Lung (tissue), 12 donors: ENCODE data around the gene CDC42BPB. TPM values are rescaled to one million over a fixed set of nuclear protein-coding genes. Genes with fewer than 3 reads are reported as not detected.

Experiments
- ATAC-seq: fragments of 200-7000 bp; cut with Tn5 transposase; one replicate; pipeline ENCODE4 v1.9.1; 2020; ENCODE audit warnings: moderate number of reproducible peaks; ENCODE audit not compliant: insufficient read depth, low FRiP score
- DNase-seq, 3 donors: peaks; one replicate each; pipeline ENCODE4 v3.0.0-alpha.2; 2013 to 2017
- H3K27ac ChIP-seq, 2 donors: one replicate each; pipeline ENCODE4 v1.5.1; 2013; ENCODE audit warnings: mild to moderate bottlenecking in 2 of 2, moderate library complexity in 2 of 2, control low read depth in 1 of 2, inconsistent platforms in 1 of 2, low read depth in 1 of 2, low read length in 1 of 2
- H3K27me3 ChIP-seq, 3 donors: one replicate each; pipeline ENCODE4 v1.5.1; 2013; ENCODE audit warnings: low read length in 2 of 3; ENCODE audit not compliant: control insufficient read depth in 3 of 3, insufficient read depth in 3 of 3
- H3K36me3 ChIP-seq, 4 donors: one replicate each; pipeline ENCODE4 v1.5.1; 2013; ENCODE audit warnings: low read length in 4 of 4, mild to moderate bottlenecking in 1 of 4, moderate library complexity in 1 of 4; ENCODE audit not compliant: control insufficient read depth in 4 of 4, insufficient read depth in 4 of 4
- H3K4me1 ChIP-seq, 5 donors: one replicate each; pipeline ENCODE4 v1.5.1; 2013; ENCODE audit warnings: low read length in 5 of 5, mild to moderate bottlenecking in 2 of 5, moderate library complexity in 1 of 5; ENCODE audit not compliant: control insufficient read depth in 5 of 5, insufficient read depth in 5 of 5
- H3K4me3 ChIP-seq: one replicate; pipeline ENCODE4 v1.5.1; 2013; ENCODE audit warnings: mild to moderate bottlenecking, control low read depth, moderate library complexity
- H3K9ac ChIP-seq, 2 donors: one replicate each; pipeline ENCODE4 v1.5.1; 2013; ENCODE audit warnings: low read length in 2 of 2, control low read depth in 1 of 2; ENCODE audit not compliant: insufficient read depth in 1 of 2
- H3K9me3 ChIP-seq, 4 donors: one replicate each; pipeline ENCODE4 v1.5.1; 2013; ENCODE audit warnings: low read length in 3 of 4, mild to moderate bottlenecking in 1 of 4, moderate library complexity in 1 of 4; ENCODE audit not compliant: control insufficient read depth in 4 of 4, insufficient read depth in 3 of 4
- CTCF ChIP-seq: IDR thresholded peaks from 2 replicates; pipeline ENCODE4 v1.5.1; 2012; ENCODE audit warnings: mild to moderate bottlenecking; ENCODE audit errors: control extremely low read depth, extremely low read depth
- WGBS, 2 donors: extraction: QIAGEN DNeasy Blood & Tissue Kit; methylation state at CpG; one replicate each; pipeline ENCODE4 v1.1.7; 2013; 5-methylcytosine and 5-hydroxymethylcytosine counted together
- polyA plus RNA-seq, 2 donors: library from polyadenylated mRNA; stranded (reverse); fragments of 200-250 nt; gene quantifications; one replicate each; pipeline ENCODE4 v1.2.1, GENCODE V29; 2013
- total RNA-seq, 2 donors: library from RNA; depleted of rRNA in 1 of 2; stranded (reverse); fragments of >200 nt in 1 of 2; gene quantifications; one replicate each; pipeline ENCODE4 v1.2.1, GENCODE V29; 2014 to 2021
- donor health status: control.
- donor health status: control.
- donor health status: Bipolar disorder and iron deficiency.
- donor health status: healthy.
- donor health status: DM: yes; HTN: yes; CAD: no.

Gene CDC42BPB
- total and polyA plus RNA-seq, 4 donors = 39.3 to 97.9 (median 66.6) TPM

- no peak for ATAC-seq
- no peak overlapping the region for H3K4me3 ChIP-seq
- no peaks in the 10 kb centered on the region for H3K9me3 ChIP-seq
- DNase-seq = peak in 1 of 3 donors; percentile 2
- no peaks in the 10 kb centered on the region for H3K27me3 ChIP-seq
- whole genome bisulfite sequencing, 2 donors = 75 to 84% methylated on average over 7 of the region's 7 CpGs
- peaks cover 0 to 35% (median 6%) of the 10 kb centered on the region in 4 donors for H3K36me3 ChIP-seq
- H3K9ac ChIP-seq = no peak overlapping the region
- no peak for TF ChIP-seq CTCF
- peaks cover 0 to 11% (median 0%) of the 10 kb centered on the region in 5 donors for H3K4me1 ChIP-seq
- H3K27ac ChIP-seq = no peak overlapping the region
Measured at GRCh38 chr14:102902086-102902485, 155.3 kb downstream of the CDC42BPB start.

- DNase-seq = no peak
- no peak for TF ChIP-seq CTCF
- Histone ChIP-seq H3K9me3 (no peaks in the 10 kb centered on the region), H3K27ac (no peak overlapping the region), H3K36me3 (peaks cover 0 to 32% (median 6%) of the 10 kb centered on the region in 4 donors), H3K9ac (no peak overlapping the region), H3K4me1 (peaks cover 0 to 11% (median 0%) of the 10 kb centered on the region in 5 donors), H3K4me3 (no peak overlapping the region), H3K27me3 (no peaks in the 10 kb centered on the region)
- WGBS, 2 donors = 42 to 65% methylated on average over 4 of the region's 4 CpGs
- no peak for ATAC-seq
Measured at GRCh38 chr14:102901633-102902032, 155.7 kb downstream of the CDC42BPB start.

GRCh38 chr14:102900631-102901571, 156.4 kb downstream of the CDC42BPB start:
- Histone ChIP-seq H3K9ac (no peak overlapping the region), H3K9me3 (no peaks in the 10 kb centered on the region), H3K27ac (no peak overlapping the region), H3K27me3 (no peaks in the 10 kb centered on the region), H3K36me3 (peaks cover 0 to 31% (median 6%) of the 10 kb centered on the region in 4 donors), H3K4me1 (peaks cover 0 to 11% (median 0%) of the 10 kb centered on the region in 5 donors), H3K4me3 (no peak overlapping the region)
- TF ChIP-seq CTCF = no peak
- ATAC-seq = no peak
- 48 to 67% methylated on average over 39 of the region's 39 CpGs for WGBS, 2 donors
- peak; percentile 14 to 60 (median 23) for DNase-seq
